CD4-positive, alpha-beta T cell treated with Interleukin-1 beta for 1 hour (primary cell): ENCODE data around the gene LRRC75B.
"Not testable (repeated sequence)": the region's sequence is repeated elsewhere in the genome, so short reads cannot be mapped to it uniquely, and the experiment has no call there.

ENCODE experiments used
- DNase-seq, 2 donors: peaks; one replicate each; pipeline ENCODE4 v3.0.0-alpha.2; 2020 to 2022

Gene LRRC75B

DNA sequence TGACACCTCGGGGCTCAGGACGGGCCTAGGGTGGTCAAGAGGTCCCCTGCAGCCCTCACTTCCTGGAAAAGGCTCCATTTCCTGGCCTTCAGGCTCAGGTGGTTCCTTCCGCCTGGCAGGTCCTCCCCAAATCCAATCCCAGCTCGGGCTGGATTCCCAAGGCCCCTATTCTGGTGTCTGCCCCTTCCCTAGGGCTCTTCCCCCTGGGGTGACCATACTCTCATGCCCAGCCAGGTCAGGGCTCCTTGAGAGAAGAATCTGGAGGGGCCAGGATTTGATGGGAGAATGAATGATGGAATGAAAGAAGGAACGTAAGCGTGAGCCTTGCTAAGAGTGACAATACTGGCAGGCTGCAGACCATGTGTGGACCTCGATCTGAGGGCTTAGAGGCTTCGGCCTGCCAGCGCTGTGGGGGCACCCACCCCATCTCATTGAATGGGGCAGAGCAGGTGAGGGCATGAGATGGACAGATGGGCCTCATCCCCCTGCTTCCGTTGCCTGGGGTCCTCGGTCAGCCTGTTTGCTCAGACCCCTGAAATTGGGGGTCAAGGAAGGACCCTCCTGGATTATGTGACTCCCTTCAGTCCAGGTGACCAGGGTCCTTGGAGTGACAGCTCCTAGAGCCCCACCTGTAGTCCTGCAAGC is 9.4 kb upstream of the LRRC75B start:
- not testable (repeated sequence) for DNase-seq

DNA sequence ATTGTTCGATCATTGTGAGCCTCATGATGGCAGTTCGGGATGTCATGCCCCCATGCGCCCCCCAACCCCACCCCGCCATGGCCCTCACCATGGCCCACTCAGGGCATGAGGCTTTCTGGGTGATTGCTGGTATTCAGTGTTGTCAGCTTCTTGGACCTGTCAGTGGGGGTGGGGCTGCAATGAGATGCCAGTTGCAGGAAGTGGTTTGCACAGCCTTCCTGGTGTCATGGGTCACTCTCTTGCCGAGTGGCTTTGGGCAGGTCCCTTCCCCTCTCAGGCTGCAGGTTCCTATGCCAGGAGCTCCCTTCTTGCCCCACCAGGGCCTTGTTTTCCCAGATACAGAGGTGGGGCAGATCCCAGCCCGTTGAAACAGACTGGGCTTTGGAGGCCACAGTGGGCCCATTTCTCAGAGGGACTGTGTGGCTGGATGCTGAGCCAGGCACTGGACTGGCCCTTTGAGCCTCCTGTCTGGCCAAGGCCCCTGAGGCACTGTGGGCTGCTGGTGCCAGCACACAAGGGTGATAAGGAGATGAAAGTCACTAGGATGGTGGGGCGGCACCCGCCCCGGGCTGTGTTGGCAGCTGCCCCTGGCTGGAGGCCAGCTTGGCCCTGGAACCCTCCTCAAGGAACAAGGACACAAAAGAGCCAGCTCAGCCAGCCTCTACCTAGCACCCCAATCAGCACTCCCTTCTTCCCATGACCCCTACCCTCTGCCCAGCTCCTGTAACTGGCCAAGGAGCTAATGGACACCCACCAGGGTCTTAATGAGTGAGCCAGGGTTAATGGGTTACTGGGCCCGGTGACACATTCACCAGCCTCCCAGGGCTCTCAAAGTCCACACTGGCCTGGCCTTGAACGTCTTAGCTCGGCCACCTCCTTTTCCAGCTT is 8.6 kb upstream of the LRRC75B start:
- DNase-seq: peak; percentile 10 to 51

DNA sequence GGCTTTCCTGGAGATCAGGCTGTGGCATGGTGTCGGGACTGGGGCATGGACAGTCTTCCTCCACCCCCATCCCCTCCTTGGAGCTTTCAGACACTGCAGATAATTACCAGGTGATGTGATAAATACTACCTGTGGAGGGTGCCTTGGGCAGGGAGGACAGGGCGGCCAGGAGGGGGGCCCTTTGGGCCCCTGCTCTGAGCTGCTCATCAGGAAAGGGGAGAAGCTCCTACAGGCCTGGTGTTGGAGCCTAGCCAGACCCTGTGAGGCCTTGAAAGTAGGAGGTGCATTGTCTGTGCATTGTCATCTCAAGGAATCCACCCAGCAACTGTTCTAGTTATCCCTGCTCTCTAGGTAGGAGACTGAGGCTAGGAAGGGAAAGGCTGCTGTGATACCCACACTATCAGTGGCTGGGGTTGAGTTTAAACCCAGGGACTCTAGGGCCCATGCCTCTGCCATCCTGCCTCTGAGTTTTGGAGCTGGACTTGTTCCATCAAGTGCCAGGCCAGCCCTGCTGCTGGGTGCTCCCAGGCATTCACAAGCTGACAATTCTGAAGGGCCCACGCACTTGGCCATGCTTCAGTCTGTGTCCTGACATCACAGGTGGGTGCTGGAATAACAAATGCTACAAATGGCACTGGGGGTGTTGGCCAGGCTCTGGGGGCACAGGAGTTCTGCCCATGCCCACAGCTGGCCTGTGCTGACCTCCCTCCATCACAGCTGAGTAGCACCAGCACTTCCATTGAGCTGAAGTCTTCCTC is 7.3 kb upstream of the LRRC75B start:
- not testable (repeated sequence) for DNase-seq

DNA sequence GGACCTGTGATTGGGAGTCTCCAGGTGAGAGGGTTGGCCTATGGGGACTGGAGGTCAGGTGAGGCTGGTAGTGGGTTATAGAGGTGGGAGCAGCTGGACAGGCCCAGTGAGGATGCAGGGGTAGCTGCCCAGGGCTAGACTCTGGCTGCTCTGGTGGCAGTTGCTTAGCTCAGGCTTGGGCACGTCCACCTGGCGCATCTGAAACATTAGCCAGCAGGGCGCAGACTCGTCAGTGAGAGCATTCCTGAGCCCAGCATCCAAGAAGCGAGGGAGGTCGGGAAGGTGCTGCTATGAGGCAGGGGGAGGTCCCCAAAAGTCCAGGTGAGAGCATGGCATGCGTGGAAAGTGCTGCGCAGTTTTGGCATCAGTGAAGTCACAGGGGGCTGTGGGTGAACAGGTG is 6.6 kb upstream of the LRRC75B start:
- no peak for DNase-seq

DNA sequence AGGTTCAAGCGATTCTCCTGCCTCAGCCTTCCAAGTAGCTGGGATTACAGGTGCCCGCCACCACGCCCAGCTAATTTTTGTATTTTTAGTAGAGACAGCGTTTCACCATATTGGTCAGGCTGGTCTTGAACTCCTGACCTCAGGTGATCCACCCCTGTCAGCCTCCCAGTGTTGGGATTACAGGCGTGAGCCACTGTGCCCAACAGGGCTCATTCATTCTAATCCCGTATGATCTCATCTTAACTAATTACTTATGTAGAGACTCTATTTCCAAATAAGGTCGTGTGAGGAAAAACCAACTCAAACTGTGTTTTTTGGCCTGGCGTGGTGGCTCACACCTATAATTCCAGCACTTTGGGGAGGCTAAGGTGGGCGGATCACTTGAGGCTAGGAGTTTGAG is 4.2 kb upstream of the LRRC75B start:
- not testable (repeated sequence) for DNase-seq

DNA sequence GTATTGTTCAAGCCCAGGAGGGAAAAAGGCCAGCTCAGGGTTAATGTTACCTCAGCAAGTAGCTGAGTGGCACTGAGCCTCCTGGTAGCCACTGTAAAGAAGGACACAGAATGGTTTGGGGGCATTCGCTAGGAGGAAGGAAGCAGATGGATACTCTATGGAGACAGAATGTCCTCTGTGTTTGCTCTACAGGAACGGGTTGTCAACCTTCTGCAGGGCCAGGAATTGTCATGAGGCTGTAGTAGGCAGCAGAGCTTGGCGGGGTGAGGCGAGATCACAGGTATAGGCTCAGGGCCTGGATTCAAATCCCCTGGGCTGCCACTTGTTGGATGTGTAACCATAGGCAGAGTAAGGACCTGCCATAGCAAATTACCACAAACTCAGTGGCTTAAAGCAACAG is 3.0 kb upstream of the LRRC75B start:
- no peak for DNase-seq

DNA sequence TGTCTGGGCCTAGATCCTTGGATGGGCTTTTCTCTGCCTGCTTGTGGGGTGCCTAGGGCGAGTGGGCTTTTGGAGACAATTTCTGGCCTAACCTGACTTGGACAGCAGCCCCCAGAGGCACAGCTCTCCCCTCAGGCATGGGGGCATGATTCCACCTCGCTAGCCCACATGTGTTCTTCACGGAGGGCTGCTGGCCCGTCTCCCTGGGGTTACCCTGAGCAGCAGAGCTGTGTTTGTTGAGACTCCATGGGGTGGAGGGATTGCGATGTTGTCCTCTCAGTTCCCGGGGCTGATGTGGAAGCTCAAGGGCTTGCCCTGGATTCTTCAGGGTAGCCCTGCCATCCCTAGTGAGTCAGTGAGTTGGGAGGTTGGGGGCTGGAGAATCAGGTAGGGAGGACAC is 2.4 kb upstream of the LRRC75B start:
- DNase-seq: no peak

DNA sequence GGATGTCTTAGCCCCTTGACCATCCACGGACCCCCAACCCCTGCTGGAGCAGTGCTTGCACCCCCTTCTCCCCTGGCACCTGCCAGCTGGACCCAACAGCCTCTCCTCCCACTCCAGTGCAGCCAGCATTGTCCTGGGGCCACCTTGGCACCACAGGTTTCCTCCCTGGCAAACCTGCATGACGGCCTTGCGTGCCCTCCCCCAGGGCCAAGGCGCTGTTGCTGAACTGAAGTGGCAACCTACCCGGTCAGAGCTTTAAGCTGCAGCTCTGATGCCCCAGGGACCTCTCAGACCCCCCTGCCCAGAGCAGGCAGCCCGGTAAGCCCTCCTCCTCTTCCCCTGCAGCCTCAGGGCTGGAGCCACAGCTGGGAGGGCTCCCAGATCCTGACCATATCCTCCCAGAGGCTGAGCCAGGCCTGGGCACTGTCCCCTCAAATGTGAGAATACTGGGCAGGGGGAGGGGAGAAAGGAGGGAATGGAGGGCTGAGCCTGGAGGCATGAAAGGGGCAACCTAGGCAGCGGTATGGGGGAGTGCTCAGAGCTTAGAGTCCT is 1.8 kb upstream of the LRRC75B start:
- DNase-seq: no peak

DNA sequence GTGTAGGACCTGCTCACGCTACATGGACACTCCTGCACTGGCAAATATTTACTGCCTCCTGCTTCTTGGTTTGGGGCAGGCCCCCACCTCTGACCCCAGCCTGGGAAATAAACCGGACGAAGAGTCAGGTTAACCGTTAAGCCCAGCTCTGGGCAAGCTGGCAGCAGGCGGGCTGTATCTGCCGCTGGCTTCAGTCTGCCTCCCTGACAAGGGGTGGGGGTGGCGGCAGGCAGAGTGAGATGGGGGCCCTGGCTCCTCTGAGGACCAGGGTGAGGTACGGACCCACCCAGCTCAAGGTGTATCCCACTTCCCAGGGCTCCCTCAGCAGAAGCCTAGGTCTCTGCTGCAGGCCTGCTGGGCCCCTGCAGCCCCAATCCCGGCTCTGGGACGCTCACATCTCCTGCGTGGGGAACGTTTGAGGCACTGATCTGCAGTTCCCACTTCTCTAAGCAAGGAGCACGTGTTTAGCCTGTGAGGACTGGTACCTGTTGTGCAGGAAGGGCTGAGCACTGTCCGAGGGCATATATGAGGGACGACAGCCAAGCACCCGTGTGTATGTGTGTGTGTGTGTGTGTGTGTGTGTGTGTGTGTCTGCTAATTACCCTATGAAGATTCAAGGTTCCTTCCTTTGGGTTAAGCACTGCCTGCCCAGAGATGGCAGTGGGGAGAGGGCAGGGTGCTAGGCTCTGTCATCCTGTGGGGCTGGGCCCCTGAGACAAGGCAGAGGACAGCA is 1.1 kb upstream of the LRRC75B start:
- no peak for DNase-seq

DNA sequence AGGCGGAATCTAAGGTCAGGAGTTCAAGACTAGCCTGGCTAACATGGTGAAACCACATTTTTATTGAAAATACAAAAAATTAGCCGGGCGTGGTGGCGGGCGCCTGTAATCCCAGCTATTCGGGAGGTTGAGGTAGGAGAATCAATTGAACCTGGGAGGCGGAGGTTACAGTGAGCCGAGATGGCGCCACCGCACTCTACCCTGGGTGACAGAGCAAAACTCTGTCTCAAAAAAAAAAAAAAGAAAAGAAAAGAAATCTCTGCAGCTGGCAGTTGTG is 624 bp upstream of the LRRC75B start:
- DNase-seq: not testable (repeated sequence)

DNA sequence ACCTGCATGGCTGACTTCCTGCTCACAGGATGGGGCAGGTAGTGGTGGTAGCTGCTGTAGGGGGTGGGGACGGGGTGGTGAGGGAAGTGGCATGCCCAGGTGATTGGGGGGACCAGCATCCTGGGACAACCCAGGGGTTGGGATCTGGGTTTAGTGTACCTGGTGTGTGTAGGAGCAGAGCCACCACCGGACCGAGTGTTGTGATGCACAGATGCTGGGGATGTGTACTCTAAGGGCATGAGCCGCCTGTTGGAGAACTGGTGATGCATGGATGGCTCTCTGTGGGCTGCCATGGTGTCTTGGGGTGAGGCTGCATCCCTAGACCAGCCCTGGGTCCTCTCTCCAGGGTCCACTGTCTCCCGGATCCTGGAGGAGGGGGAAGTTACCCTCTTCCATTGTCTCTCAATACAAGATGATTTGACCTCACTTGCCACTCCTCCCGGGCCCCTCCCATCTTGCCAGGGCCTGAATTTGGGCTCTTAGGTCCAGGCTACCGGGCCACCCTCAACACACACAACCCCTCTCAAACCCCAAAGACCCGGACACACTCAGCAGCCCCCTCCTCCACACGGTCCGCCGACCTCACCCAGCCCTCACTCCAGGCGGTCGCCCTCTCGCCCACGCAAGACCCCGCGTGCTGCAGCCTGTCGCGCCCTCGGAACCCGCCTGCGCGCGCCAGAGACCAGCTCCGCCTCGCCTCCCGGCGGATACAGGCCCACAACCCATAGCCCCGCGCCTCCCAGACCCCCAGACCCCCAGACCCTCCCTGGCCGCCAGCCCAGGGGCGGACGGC is 619 bp downstream of the LRRC75B start:
- no peak for DNase-seq

DNA sequence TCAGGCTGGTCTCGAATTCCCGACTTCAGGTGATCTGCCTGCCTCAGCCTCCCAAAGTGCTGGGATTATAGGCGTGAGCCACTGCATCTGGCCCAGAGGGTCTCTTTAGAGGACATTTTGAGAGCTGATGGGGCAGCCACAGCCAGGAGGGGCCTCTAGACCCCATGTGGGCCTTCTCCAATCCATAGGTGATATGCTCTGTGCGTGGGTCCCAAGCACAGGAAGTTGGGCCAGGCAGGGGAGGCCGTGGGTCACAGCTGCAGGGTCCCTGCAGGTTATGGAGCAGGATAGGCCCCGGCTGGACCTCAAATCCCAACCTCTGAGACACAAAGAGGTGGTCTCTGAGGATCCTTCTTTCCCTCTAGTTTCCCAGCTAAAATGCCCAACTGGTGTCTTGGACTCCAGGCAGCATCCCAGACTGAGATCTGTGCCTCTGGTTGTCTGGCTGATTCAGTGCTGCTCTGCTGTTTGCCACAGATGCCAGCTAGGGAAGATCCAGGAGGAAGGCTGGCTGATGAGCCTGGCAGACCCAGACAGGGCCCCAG is 1.5 kb downstream of the LRRC75B start:
- no peak for DNase-seq

DNA sequence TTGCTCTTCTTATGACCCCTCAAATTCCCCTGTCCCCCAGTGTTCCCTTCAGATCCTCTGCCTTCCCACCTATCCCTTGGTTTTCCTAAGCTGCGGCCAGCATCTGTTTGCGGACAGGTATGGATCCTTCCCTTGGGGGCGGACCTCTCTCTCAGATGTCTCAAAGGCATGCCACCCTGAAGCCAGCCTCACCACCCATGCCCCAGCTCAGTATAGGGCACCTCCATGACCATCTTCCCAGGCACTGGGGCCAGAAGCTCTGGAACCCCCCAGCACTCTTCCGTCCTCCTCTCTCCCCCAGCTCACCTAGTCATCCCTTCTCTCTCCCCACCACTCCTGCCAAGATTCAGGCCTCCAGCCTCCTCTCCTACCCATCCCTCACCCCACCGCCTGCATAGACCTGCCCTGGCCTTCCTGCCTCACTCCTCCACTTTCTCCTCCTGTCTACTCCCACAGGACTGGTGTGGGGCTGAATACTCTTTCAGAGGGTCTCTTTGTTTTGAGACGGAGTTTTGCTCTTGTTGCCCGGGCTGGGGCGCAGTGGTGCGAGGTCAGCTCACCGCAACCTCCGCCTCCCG is 2.2 kb downstream of the LRRC75B start:
- no peak for DNase-seq

DNA sequence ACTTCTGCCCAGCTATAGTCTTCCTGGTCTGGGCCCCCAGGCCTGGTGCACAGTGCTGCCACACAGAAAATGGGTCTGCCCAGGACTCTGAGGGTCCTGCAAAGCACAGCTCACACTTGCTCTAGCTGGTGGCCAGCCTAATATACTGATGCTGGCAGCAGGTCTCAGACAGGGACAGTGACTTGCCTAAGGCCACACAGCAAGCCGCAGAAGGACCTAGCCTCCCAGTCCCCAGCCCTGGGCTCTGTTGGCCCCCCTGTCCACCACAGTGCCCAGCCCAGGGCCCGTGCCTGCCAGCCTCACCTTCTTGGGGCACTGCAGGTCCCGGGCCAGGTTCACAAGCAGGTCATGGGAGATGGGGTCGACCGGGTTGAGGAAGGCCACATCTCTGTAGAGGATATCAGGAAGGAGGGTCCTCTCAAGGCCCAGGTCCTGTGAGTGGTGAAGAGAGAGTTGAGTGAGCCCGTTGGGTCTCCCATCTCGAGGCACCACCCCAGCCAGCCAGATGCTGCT is 3.3 kb downstream of the LRRC75B start:
- no peak for DNase-seq

DNA sequence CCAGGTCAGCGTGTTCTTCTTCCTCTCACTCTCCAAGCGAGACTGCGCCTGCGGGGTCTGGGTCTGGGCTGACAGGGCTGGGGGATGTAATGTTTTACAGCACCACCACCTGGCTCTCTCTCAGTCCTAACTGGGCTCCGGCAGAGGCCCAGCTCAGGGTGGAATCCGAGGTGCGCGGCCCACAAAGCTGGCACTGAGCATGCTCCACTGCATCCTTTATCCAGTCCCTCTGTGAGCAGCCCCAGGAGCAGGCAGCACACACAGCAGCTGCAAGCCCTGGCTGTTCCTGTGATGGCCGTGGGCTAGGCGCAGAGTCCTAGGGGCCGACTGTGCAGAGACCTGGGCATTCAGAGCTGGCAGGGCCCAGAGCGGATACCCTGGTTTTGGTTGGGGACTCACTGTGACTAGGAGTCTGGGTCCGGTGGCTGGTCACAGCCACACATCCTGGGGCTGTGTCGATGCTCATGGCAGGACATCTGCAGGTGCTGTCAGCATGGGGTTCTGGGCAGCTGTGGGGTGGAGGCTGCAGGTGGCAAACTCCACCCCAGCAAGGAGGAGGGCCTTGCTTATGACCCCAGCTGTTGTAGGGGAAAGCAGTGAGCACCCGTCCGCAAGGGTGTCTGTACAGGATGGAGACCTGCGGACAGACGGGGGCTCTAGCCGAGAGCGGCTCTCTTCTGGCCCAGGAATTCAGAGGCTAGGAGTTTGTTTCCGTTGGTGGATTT is 4.0 kb downstream of the LRRC75B start:
- DNase-seq: no peak

DNA sequence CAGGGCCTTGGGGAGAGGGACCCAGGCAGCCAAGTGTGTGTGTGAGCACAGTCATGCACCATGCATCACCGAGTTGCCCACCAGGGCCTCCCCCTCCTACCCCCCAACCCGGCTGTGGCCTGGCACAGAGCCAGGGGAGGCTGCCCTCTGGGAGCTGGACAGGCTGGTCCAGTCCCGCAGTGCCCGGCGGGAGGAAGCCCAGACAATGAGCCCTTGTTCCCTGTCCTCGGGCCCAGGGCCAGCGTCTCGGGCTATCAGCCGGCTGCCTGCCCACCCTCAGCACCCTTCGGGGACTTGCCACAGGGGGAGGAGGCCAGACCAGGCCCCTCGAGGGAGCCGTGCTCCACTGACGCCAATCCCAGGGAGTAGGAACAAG is 4.5 kb downstream of the LRRC75B start:
- no peak for DNase-seq

DNA sequence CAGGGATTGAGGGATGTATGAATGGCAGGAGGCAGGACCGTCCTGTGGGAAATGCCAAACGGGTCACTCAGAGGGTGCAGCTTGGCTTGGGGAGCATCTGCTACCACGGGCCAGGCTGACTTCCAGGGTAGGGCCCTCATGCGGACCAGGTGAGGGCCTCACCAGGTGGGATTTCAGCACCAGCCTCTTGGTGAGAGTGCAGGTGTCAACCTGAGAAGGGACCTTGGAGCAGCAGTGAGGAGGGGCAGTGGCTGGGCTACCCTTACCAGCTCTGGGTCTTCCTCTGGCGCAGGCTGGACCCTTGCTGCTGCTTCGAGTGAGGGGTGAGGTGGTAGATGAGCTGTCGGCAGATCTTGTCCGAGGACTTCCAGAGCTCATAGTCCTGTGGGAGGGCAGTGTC is 4.9 kb downstream of the LRRC75B start:
- no peak for DNase-seq

DNA sequence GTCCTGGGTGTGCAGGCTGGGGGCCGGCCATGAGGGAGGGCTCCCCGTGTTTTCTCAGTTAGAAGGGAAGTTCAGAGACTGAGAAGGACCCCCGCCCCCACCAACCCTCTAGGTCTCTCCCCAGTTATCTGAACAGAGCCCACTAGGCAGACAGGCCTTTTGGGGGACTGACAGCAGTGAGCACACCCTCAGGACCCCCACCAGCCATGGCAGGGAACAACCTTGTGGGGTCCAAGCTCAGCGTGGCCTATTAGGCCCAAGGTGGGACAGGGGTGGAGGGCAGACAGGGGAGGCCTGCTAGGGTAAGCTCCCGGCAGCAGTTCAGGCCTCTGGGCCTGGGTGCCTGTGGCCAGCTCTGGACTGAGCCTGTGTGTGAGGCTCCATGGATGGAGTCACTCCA is 5.6 kb downstream of the LRRC75B start:
- no peak for DNase-seq

DNA sequence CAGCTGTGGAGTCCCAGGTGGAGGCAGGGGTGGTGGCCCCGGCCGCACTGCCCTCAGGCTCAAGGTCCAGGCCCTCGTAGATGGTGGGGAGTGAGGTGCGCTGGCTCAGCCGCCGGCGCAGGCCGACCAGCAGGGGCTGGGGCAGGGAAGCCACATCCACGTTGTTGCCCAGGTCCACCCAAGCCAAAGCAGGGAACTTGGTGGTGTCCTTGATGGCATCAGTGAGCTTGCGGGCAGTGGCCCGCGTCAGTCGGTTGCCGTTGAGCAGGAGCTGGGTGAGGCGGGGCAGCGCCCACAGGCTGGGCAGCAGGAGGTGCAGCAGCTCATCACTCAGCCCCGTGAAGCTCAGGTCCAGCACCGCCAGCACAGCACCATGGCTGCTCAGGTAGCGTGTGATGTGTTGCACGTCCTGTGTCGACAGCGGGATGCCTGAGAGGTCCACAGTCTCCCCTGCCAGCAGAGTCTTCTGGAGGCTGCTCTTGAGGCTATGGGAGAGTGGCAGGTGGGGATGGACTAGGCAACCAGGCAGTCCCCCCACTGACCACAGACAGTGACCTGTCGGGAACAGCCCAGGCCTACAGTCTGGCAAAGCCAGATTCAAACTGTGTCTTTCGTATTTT is 6.8 kb downstream of the LRRC75B start:
- DNase-seq: no peak

DNA sequence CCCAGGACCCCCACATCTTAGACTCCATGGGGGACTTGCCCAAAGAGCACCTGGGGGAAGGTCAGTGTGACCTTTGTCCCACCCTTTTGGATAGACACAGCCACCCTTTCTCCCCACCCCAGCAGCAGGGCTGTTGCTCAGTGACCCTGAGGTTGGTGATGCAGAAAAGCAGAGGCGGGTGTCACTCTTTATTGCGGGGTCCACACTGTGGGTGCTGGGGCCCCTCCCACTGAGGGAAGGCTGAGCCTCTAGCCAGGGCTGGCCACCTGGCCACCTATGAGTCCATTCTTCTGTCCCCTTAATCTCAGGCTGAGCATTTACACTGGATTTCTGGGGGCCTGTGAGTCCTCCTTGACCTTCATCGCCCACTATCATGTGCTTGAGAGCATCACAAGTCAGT is 7.4 kb downstream of the LRRC75B start:
- no peak for DNase-seq
